ENCODE measurements around the gene HEBP1.

DNA sequence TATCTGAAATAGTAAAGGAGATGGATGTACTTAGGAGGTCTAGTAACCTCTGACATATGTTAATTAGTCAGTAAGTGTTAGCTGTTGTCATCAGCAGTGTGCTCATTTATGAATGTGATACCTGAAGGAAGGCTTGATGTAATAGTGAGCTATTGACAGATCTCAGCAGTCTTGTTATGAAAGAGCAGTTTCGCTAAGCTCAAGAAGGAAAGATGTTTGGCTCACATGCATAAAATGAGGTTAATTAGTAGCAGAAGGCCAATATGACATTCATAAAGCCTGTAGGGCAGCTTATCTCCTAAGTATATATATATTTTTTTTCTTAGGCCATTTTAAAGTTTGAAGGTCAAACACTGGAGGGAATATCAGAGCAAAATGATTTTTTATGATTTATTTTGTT is 46.9 kb upstream of the HEBP1 start:
- TF ChIP-seq, protein P1, sequence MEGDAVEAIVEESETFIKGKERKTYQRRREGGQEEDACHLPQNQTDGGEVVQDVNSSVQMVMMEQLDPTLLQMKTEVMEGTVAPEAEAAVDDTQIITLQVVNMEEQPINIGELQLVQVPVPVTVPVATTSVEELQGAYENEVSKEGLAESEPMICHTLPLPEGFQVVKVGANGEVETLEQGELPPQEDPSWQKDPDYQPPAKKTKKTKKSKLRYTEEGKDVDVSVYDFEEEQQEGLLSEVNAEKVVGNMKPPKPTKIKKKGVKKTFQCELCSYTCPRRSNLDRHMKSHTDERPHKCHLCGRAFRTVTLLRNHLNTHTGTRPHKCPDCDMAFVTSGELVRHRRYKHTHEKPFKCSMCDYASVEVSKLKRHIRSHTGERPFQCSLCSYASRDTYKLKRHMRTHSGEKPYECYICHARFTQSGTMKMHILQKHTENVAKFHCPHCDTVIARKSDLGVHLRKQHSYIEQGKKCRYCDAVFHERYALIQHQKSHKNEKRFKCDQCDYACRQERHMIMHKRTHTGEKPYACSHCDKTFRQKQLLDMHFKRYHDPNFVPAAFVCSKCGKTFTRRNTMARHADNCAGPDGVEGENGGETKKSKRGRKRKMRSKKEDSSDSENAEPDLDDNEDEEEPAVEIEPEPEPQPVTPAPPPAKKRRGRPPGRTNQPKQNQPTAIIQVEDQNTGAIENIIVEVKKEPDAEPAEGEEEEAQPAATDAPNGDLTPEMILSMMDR (IDR thresholded peaks at IDR 0.05; ENCODE audit: low read depth, low read length): no peak
- TF ChIP-seq EZH2phosphoT487 (IDR thresholded peaks at IDR 0.05; ENCODE audit: low read depth): no peak

Measured in OCI-LY3 (cell line).